Measurements from ENCODE around the gene MLF2. TPM values are rescaled to one million over a fixed set of nuclear protein-coding genes. Genes with fewer than 3 reads are reported as not detected.
A peak's percentile ranks its signal among the peaks of the same experiment; 100 is the strongest.

The MLF2 gene
- total and polyA plus RNA-seq, 9 of the 15 experiments (the other 6 are each of a cell fraction or from before 2014, with no cell fraction given): 11.4 to 190 (median 139) TPM

GRCh38 chr12:6778574-6779550 is 25.9 kb upstream of the MLF2 start (continued):
- TF ChIP-seq CREBBP (IDR thresholded peaks at IDR 0.05; ENCODE audit: low read depth, low read length) (no peak), PCBP2 (IDR thresholded peaks at IDR 0.05; ENCODE audit: low read depth, low read length, poor library complexity, severe bottlenecking) (no peak), POLR2A (conservative IDR thresholded peaks at IDR 0.05) (peak; percentile 35; the same call in 1 of the 2 replicates), RNF2 (IDR thresholded peaks at IDR 0.05) (peak; percentile 38; the same call in 1 of the 2 replicates), ILK (tag; IDR thresholded peaks at IDR 0.05; ENCODE audit: borderline replicate concordance, low read depth) (no peak), MTA1 (IDR thresholded peaks at IDR 0.05; ENCODE audit: borderline replicate concordance) (peak; percentile 51; the same call in 1 of the 2 replicates), ZKSCAN1 (IDR thresholded peaks at IDR 0.05; ENCODE audit: low read depth, low read length) (no peak), SMARCE1 (IDR thresholded peaks at IDR 0.05) (peak; percentile 72), ZNF212 (CRISPR knock-in tag; IDR thresholded peaks at IDR 0.05) (no peak), ZNF592 (IDR thresholded peaks at IDR 0.05) (peak; percentile 43), SMARCA4 (IDR thresholded peaks at IDR 0.05) (peak; percentile 61), ATF1 (CRISPR knock-in tag; IDR thresholded peaks at IDR 0.05) (no peak), ATF1 (tag; IDR thresholded peaks at IDR 0.05) (peak; percentile 64; the same call in 1 of the 2 replicates), NONO (IDR thresholded peaks at IDR 0.05; ENCODE audit: low read depth in 2 of 2, low read length in 1 of 2) (no peak), TFAP4 (CRISPR knock-in tag; IDR thresholded peaks at IDR 0.05; ENCODE audit: borderline replicate concordance) (peak; percentile 85), NRF1 (conservative IDR thresholded peaks at IDR 0.05 in 1 of 2, IDR thresholded peaks at IDR 0.05 in 1 of 2) (peak; percentile 80 to 84), HMGN3 (IDR thresholded peaks at IDR 0.05; ENCODE audit: borderline replicate concordance, extremely low read depth, insufficient read length, low read depth, low read length) (peak; percentile 67), EP400 (IDR thresholded peaks at IDR 0.05) (peak; percentile 89), SMARCA5 (IDR thresholded peaks at IDR 0.05) (no peak), ZNF740 (CRISPR knock-in tag; IDR thresholded peaks at IDR 0.05) (peak; percentile 62; the same call in 1 of the 2 replicates), ZNF740 (tag; IDR thresholded peaks at IDR 0.05) (no peak), USF1 (CRISPR knock-in tag; IDR thresholded peaks at IDR 0.05) (peak; percentile 44), ZNF830 (CRISPR knock-in tag; IDR thresholded peaks at IDR 0.05) (no peak)

Measured in K562 (cell line).